GM10847 (cell line): Measurements from ENCODE around the gene CPSF3.

Source experiments
- POLR2A ChIP-seq: IDR thresholded peaks from 2 replicates; pipeline ENCODE4 v1.6.1; 2011; ENCODE audit not compliant: insufficient read length; ENCODE audit errors: extremely low read depth

The CPSF3 gene

DNA sequence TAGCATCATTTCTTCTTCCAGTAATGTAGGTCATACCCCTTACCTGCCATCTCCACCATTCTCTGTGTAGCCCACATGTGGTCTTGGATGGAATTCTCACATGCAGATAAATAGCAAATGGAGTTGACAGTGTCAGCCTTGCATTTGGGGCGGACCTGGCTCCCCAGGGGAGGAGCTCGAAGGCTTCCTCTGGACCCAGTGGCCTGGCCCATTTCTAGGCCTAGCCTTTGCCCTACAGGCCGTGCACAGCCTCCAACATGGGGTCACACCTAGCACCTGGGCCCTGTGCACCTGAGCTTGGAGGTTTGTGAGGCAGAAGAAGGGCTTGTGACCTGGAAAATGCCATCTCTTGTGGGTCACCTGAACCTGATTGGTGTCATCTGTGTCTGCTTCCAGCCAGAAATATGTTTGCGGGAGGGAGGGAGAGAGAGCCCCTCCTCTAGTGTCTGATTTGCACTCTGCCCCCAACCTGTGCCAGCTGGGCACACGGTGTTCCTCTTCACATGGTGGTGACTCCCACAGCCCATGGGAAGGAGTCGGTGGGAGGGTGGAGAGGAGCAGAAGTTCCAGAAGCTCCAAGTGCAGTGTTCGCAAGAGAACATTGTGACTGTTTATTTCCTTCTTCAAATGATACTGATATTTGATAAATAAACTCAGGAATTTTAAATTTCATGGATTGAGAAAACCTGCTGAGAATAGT lies 33.2 kb upstream of the CPSF3 start:
- no peak for TF ChIP-seq POLR2A

- no peak for TF ChIP-seq POLR2A
Observed at GRCh38 chr2:9390991-9391390, 32.5 kb upstream of the CPSF3 start.

DNA sequence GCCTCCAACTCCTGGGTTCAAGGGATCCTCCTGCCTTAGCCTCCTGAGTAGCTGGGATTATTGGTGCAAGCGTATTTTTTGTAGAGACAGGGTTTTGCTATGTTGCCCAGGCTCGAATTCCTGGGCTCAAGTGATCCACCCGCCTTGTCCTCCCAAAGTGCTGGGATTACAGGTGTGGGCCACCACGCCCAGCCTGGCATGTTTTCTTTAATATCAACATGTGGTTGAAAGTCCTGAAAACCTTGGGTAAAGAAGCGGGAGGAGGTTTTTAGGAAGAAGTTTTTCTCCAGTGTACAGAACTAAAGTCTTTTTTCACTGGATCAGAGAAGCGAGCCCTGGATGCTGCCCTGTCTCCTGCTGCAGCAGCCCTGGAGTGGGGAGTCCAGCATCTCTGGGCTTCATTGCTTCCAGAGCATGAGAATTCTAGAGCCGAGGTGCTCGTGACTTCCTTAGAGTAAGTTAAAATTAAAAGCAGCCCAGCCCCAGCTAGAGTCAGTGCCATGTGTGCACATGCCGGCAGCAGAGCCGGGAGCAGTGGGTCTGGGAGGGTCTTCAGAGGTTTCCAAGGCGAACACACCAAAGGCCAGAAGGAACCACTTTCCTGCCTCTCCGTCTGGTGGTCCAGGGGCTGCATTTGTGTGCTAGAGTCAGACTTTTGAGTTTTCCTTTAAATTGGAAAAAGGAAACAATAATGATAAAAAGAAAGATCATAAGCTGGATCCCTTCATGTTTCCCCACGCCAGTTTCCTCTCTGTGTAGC lies 31.3 kb upstream of the CPSF3 start:
- no peak for TF ChIP-seq POLR2A

GRCh38 chr2:9392898-9393765 lies 30.3 kb upstream of the CPSF3 start:
- TF ChIP-seq POLR2A = no peak

DNA sequence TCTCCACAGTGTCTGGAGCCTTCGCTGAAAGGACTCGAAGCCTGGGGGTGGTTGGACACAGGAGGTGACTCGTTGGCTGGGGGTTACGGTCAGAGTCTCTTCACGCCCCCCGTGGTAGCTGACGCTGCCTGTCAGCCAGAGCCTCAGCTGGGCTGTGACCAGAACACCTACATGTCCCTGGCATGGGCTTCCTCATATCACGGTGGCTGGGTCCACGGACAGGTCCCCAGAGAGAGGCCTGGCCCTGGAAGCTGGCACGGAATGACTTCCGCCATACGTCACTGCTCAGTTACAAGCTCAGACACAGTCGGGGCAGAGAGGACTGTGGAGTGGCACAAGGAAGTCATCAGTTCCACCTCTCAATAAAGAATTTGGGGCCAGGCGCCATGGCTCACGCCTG lies 28.6 kb upstream of the CPSF3 start:
- no peak for TF ChIP-seq POLR2A

DNA sequence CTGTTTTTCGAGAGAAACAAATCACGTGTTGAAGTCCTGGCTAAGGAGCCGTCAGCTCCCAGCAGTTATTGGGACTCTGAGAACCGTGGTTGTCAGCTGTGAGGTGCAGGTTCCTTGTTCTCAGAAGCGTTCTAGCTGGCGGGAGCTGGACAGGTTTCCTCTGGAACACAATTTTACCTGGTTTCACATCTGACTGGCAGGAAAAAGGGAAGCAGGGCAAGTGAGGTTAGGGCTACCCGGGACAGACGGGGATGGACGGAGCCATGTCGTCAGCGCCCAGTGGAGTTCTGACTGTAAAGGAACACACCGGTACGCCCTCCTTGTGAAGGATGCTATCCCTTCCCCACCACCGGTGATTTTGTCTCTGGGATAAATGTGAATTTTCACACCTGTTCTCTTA lies 26.3 kb upstream of the CPSF3 start:
- TF ChIP-seq POLR2A = no peak

DNA sequence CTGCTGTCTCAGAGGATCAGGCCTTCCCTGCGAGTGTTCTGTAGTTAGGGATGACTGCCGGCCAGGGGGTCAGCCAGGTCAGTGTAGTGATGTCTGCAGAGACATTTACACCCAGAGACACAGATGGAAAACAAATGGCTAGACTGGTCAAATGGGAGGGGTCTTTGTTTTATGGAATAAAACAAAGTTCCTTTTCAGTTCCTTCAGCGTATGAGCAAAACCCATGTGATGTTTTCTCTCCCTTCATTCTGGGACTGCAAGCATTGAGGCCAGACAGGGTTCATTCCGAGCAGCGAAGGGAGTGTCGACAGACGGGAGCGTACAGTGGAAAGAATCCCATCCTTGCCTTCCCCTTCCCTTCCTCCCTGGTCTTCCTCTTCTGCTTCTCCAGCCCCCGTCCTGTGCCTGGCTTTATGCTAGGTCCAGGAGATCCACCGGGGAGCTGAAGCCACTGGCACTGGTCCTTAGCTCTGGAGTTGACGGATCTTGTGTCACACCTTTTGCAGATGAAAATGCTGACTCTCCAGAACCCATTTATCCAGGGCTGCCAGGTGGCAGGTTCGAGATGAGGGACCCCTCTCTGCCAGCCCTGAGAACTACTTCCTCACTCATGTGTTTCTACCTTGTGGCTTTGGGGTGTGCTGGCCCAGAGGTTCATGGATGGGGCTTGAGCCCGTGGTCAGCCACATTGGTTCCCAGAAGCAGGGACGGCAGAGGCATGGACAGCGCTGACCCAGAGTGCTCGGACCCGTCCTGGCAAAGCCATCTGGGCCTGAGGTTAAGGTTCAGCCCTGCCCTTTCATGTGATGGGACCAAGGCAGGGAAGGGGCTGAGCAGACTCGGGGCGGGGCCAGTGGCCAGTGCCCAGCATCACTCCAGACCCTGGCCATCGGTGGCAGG lies 24.3 kb upstream of the CPSF3 start:
- no peak for TF ChIP-seq POLR2A

- no peak for TF ChIP-seq POLR2A
Observed at GRCh38 chr2:9400268-9401058, 23.0 kb upstream of the CPSF3 start.

DNA sequence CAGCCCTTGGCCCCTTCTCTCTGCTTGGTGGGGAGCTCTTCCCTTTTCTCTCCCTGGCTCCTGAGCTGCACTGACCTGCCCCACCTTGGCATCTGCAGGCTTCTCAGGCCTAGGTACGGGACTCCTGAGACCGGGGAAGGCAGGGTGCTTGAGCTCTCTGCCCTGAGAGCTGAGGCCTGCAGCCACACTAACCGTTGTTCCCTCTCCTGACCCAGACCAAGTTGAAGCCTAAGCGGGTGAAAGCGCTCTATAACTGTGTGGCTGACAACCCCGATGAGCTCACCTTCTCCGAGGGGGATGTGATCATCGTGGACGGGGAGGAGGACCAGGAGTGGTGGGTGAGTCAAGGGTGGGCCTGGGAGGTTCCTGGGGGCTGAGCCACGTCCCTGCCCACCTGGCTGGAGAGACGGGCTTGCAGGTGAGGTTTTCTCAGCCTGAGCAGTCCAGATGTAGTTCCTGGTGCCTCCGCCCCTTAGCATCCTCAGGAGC lies 22.4 kb upstream of the CPSF3 start:
- no peak for TF ChIP-seq POLR2A

DNA sequence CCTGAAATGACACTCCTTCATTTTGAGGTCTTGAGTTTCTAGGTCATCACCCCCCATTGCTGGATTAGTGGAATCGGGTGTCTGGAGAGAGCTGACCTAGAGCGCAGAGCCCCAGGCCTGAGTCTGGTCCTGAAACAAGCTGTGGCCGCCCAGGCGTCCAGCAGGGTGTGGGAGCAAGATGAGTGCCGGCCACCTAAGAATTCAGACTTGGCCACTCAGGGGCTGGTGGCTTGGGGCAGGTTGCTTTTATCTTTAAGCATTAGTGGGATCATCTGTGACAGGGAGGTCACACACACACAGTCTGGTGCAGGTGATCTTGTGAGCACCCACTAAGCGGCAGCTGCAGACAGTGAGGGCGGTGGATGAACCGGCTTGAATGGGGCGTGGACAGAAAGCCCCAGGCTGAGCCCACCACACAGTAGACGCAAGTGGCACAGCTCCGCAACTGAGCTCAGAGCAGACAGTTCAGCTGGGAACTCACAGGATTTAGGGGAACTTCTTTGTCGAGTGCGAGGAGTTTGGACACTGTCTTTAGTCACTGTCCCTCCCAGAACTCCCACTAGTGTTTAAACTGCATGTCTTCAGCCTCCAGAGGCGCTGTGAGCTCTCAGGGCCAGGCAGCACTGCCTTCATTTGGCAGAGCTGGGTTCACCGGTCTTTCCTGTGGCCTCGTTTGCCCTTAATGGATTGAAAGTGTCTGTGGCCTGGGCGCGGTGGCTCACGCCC lies 21.6 kb upstream of the CPSF3 start:
- TF ChIP-seq POLR2A = no peak

GRCh38 chr2:9403924-9404323 lies 19.5 kb upstream of the CPSF3 start:
- no peak for TF ChIP-seq POLR2A

- TF ChIP-seq POLR2A = no peak
Observed at GRCh38 chr2:9404451-9404850, 19.0 kb upstream of the CPSF3 start.

- no peak for TF ChIP-seq POLR2A
Observed at GRCh38 chr2:9405636-9406035, 17.8 kb upstream of the CPSF3 start.
